T-helper 1 cell treated with Interleukin-12 subunit alpha and Interleukin-12 subunit beta and Interleukin-4 antibody, amounts not matched to agents 30 μg/mL and 1 μg/mL, for 36 hours (primary cell): Measurements from ENCODE around the gene PCDHB13.
"Not testable (repeated sequence)": the region's sequence is repeated elsewhere in the genome, so short reads cannot be mapped to it uniquely, and the experiment has no call there.

Source experiments
- H3K27ac Mint-ChIP-seq: one replicate; pipeline ENCODE4 v1.8.0; 2021; ENCODE audit warnings: mild to moderate bottlenecking, mixed read lengths
- H3K27me3 Mint-ChIP-seq: one replicate; pipeline ENCODE4 v1.8.0; 2021; ENCODE audit warnings: low read depth, mixed read lengths
- H3K36me3 Mint-ChIP-seq: one replicate; pipeline ENCODE4 v1.8.0; 2021; ENCODE audit warnings: low read depth, mixed read lengths
- H3K4me1 Mint-ChIP-seq: one replicate; pipeline ENCODE4 v1.8.0; 2021; ENCODE audit warnings: low read depth, mixed read lengths
- H3K4me3 Mint-ChIP-seq: one replicate; pipeline ENCODE4 v1.8.0; 2021; ENCODE audit warnings: mild to moderate bottlenecking, moderate library complexity, mixed read lengths
- H3K9me3 Mint-ChIP-seq: one replicate; pipeline ENCODE4 v1.8.0; 2021; ENCODE audit warnings: mixed read lengths

The PCDHB13 gene

GRCh38 chr5:141192110-141192725, 21.5 kb upstream of the PCDHB13 start, which contains the start of gene PCDHB10:
PCDHB10 (plus strand) TSS chr5:141192353; CDS start chr5:141192553, 200 bp downstream.
- Mint-ChIP-seq H3K4me1 (no peaks in the 10 kb centered on the region), H3K27me3 (peaks cover 3% of the 10 kb centered on the region), H3K9me3 (peaks cover 47% of the 10 kb centered on the region), H3K4me3 (no peak within 1 kb of the TSS), H3K27ac (no peak within 1 kb of the TSS), H3K36me3 (peaks cover 1% of the 10 kb centered on the region)

GRCh38 chr5:141194332-141194731, 19.4 kb upstream of the PCDHB13 start:
- not testable (repeated sequence) for H3K4me3 Mint-ChIP-seq, H3K4me1 Mint-ChIP-seq, H3K36me3 Mint-ChIP-seq, H3K27ac Mint-ChIP-seq, H3K27me3 Mint-ChIP-seq
- peaks cover 54% of the 10 kb centered on the region for H3K9me3 Mint-ChIP-seq

- H3K27me3 Mint-ChIP-seq, result no peaks in the 10 kb centered on the region
- H3K27ac Mint-ChIP-seq, result no peak overlapping the region
- H3K9me3 Mint-ChIP-seq, result peaks cover 69% of the 10 kb centered on the region
- no peaks in the 10 kb centered on the region for H3K4me1 Mint-ChIP-seq
- H3K36me3 Mint-ChIP-seq, result no peaks in the 10 kb centered on the region
- H3K4me3 Mint-ChIP-seq, result no peak overlapping the region
Observed at GRCh38 chr5:141196363-141196762, 17.4 kb upstream of the PCDHB13 start.

- H3K4me3 Mint-ChIP-seq, result no peak within 1 kb of the TSS
- H3K4me1 Mint-ChIP-seq, result no peaks in the 10 kb centered on the region
- no peak within 1 kb of the TSS for H3K27ac Mint-ChIP-seq
- no peaks in the 10 kb centered on the region for H3K36me3 Mint-ChIP-seq
- H3K9me3 Mint-ChIP-seq, result peaks cover 60% of the 10 kb centered on the region
- no peaks in the 10 kb centered on the region for H3K27me3 Mint-ChIP-seq
Observed at GRCh38 chr5:141199359-141200235, 14.1 kb upstream of the PCDHB13 start, which contains the start of gene PCDHB11. PCDHB11 (plus strand) TSS chr5:141199627; CDS start chr5:141199775, 148 bp downstream.

- H3K27ac Mint-ChIP-seq, H3K36me3 Mint-ChIP-seq, H3K4me3 Mint-ChIP-seq, H3K4me1 Mint-ChIP-seq, H3K27me3 Mint-ChIP-seq: not testable (repeated sequence)
- H3K9me3 Mint-ChIP-seq, result peaks cover 54% of the 10 kb centered on the region
Observed at GRCh38 chr5:141201126-141201525, 12.6 kb upstream of the PCDHB13 start.

GRCh38 chr5:141201646-141202045, 12.1 kb upstream of the PCDHB13 start:
- not testable (repeated sequence) for H3K4me1 Mint-ChIP-seq, H3K27ac Mint-ChIP-seq, H3K36me3 Mint-ChIP-seq, H3K27me3 Mint-ChIP-seq, H3K4me3 Mint-ChIP-seq
- peaks cover 49% of the 10 kb centered on the region for H3K9me3 Mint-ChIP-seq

- no peak within 1 kb of the TSS for H3K27ac Mint-ChIP-seq
- peaks cover 2% of the 10 kb centered on the region for H3K36me3 Mint-ChIP-seq
- no peaks in the 10 kb centered on the region for H3K27me3 Mint-ChIP-seq
- H3K4me1 Mint-ChIP-seq, result no peaks in the 10 kb centered on the region
- H3K4me3 Mint-ChIP-seq, result no peak within 1 kb of the TSS
- H3K9me3 Mint-ChIP-seq, result peaks cover 16% of the 10 kb centered on the region
Observed at GRCh38 chr5:141208478-141208877, 5.2 kb upstream of the PCDHB13 start, which contains the start of gene PCDHB12. PCDHB12 (plus strand) TSS chr5:141208719; CDS start chr5:141208908, 189 bp downstream.

GRCh38 chr5:141210281-141210680, 3.4 kb upstream of the PCDHB13 start:
- H3K4me1 Mint-ChIP-seq, H3K27ac Mint-ChIP-seq, H3K27me3 Mint-ChIP-seq, H3K4me3 Mint-ChIP-seq, H3K36me3 Mint-ChIP-seq: not testable (repeated sequence)
- H3K9me3 Mint-ChIP-seq, result peaks cover 27% of the 10 kb centered on the region

GRCh38 chr5:141210849-141211248, 2.9 kb upstream of the PCDHB13 start:
- H3K4me1 Mint-ChIP-seq, H3K4me3 Mint-ChIP-seq, H3K27me3 Mint-ChIP-seq, H3K36me3 Mint-ChIP-seq, H3K27ac Mint-ChIP-seq: not testable (repeated sequence)
- H3K9me3 Mint-ChIP-seq, result peaks cover 29% of the 10 kb centered on the region

GRCh38 chr5:141214583-141214982, 864 bp downstream of the PCDHB13 start:
- H3K27ac Mint-ChIP-seq, H3K27me3 Mint-ChIP-seq, H3K4me3 Mint-ChIP-seq, H3K36me3 Mint-ChIP-seq, H3K4me1 Mint-ChIP-seq: not testable (repeated sequence)
- H3K9me3 Mint-ChIP-seq, result peaks cover 35% of the 10 kb centered on the region

- H3K4me1 Mint-ChIP-seq, H3K27me3 Mint-ChIP-seq, H3K4me3 Mint-ChIP-seq, H3K36me3 Mint-ChIP-seq, H3K27ac Mint-ChIP-seq: not testable (repeated sequence)
- peaks cover 41% of the 10 kb centered on the region for H3K9me3 Mint-ChIP-seq
Observed at GRCh38 chr5:141215504-141215903, 1.8 kb downstream of the PCDHB13 start.

- peaks cover 44% of the 10 kb centered on the region for H3K9me3 Mint-ChIP-seq
- H3K27ac Mint-ChIP-seq, H3K27me3 Mint-ChIP-seq, H3K36me3 Mint-ChIP-seq, H3K4me1 Mint-ChIP-seq, H3K4me3 Mint-ChIP-seq: not testable (repeated sequence)
Observed at GRCh38 chr5:141216035-141216434, 2.3 kb downstream of the PCDHB13 start.

- no peaks in the 10 kb centered on the region for H3K4me1 Mint-ChIP-seq
- no peak within 1 kb of the TSS for H3K4me3 Mint-ChIP-seq
- no peaks in the 10 kb centered on the region for H3K36me3 Mint-ChIP-seq
- H3K27ac Mint-ChIP-seq, result no peak within 1 kb of the TSS
- peaks cover 41% of the 10 kb centered on the region for H3K9me3 Mint-ChIP-seq
- H3K27me3 Mint-ChIP-seq, result no peaks in the 10 kb centered on the region
Observed at GRCh38 chr5:141223112-141223783, 9.5 kb downstream of the PCDHB13 start, which contains the start of gene PCDHB14. PCDHB14 (plus strand) TSS chr5:141223343; CDS start chr5:141223506, 163 bp downstream.

GRCh38 chr5:141224844-141225243, 11.1 kb downstream of the PCDHB13 start:
- not testable (repeated sequence) for H3K4me3 Mint-ChIP-seq, H3K27me3 Mint-ChIP-seq, H3K36me3 Mint-ChIP-seq, H3K4me1 Mint-ChIP-seq, H3K27ac Mint-ChIP-seq
- peaks cover 40% of the 10 kb centered on the region for H3K9me3 Mint-ChIP-seq

GRCh38 chr5:141225421-141225820, 11.7 kb downstream of the PCDHB13 start:
- not testable (repeated sequence) for H3K36me3 Mint-ChIP-seq, H3K27ac Mint-ChIP-seq, H3K27me3 Mint-ChIP-seq, H3K4me1 Mint-ChIP-seq, H3K4me3 Mint-ChIP-seq
- peaks cover 34% of the 10 kb centered on the region for H3K9me3 Mint-ChIP-seq
